H54 (cell line): Measurements from ENCODE around the gene DSCAML1.
"Not testable (repeated sequence)": the region's sequence is repeated elsewhere in the genome, so short reads cannot be mapped to it uniquely, and the experiment has no call there.

Experiments used
- DNase-seq: peaks from one replicate; pipeline ENCODE4 v3.0.0; 2011; ENCODE audit warnings: low spot score, mixed read lengths; ENCODE audit not compliant: insufficient read length
- FAIRE-seq: peaks from 3 replicates; lab custom pipeline; 2011; peaks lifted over from hg19 to GRCh38; lab: Jason Lieb, UNC
- POLR2A ChIP-seq: IDR thresholded peaks from 2 replicates; pipeline ENCODE4 v1.6.1; 2011; ENCODE audit warnings: low read depth, mild to moderate bottlenecking, low read length

DSCAML1 gene

DNA sequence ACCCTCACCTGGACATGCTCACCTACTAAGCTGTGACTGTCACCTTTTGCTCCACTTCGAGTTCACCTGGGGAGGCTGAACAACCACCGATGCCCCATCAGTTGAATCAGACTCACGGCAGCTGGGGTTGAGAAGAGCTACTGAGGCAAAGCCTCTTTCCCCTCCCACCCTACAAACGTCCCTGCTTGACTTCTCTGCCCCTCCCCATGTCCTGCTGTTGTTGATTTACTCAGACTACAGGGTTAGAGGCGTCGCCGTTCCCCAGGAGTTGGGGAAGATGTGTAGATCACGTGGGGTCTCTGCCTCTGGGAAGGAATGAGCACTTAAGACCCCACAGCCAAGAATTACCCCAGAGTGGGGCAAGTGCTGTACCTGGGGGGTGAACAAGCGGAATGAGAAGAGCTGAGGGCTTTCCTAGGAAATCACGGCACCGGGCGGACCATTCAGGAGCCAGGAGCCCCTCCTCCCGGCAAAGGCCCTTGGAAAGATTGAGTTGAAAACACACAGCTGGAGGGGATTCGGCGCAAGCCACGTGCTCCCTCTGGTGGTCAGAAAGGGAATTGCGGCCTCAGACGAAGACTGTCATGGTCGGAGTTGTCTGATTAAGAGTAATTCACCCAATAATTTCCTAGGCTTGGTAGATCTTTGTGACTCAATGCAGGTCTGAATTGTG lies 20.5 kb upstream of the DSCAML1 start:
- peak; percentile 45 for DNase-seq
- no peak for TF ChIP-seq POLR2A
- FAIRE-seq = no peak

DNA sequence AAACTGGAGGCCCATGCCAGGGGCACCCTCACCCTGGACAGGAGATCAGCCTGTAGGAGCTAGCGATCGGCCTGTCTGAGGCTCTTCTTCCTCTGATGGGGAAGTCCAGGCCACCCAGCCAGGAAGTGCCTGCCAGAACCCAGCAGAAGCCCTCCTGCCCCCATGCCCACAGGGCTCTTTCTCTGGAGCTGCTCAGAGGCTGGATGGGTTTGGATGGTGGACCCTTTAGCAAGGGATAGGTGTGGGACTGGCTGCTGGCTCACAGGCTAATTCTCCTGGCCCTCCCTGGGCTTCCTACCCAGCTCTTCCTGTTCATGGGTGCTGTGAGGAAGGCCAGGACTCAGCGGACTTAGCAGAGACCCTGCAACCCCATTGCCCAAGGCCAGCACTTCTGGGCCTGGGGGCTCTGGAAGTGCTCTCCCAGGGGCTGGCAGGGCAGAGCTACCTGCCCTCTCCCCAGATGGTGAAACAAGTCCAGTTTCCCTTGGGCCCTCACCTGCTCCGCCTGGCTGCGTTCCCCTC lies 19.9 kb upstream of the DSCAML1 start:
- DNase-seq = no peak
- no peak for TF ChIP-seq POLR2A
- FAIRE-seq = no peak

DNA sequence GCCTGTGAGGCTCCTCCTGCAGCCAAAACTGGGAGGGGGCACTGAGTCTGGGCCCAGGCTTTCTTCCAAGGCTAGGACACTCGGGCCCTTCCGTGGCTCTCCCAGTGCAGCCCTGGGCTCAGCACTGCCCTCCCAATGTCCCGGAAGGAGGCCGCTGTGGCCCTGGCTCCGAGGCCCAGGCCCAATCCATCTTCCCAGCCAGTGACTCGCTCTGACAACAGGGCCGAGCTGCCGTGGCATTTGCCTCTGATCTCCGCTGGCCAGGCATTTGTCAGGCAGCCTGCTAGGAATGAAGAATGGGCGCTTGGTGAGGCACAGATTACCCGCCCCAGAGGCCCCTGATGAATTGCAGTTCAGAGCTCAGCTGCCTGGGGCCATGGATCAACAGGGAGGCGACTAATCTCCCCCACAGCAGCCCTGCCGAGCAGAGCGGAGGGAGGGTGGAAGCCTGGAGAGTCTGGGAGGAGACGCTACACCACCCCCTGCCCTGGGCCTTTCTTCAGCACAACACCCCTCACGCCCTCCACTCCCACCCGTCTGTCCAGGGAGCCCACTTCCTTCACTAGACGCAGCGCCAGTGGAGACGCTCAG lies 19.2 kb upstream of the DSCAML1 start:
- no peak for DNase-seq
- no peak for FAIRE-seq
- TF ChIP-seq POLR2A = no peak

DNA sequence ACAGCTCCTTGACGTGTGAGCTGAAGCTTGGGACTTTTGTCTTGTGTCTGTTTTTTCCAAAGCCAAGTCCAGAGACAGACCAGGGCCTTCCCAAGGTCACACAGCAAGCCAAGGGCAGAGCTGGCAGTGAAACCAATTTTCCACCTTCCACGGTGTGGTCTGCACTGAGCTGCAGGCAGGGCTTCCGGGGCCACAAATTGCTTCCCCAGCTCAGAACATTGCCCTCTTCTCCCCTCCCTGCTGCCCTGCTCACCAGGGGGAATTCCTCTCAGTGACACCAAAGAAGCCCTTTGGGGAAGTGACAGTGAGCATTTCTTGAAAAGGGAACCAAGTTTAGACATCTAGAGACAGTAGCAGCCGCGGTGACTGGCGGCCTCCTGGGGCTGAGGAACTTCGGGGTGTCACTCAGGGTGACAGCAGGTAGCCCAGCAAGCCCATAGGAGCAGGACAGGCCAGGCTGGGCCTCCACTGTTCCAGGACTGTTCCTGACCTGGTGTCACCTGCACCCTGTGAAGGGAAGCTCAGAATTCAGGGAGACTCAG lies 18.3 kb upstream of the DSCAML1 start:
- no peak for FAIRE-seq
- no peak for TF ChIP-seq POLR2A

DNA sequence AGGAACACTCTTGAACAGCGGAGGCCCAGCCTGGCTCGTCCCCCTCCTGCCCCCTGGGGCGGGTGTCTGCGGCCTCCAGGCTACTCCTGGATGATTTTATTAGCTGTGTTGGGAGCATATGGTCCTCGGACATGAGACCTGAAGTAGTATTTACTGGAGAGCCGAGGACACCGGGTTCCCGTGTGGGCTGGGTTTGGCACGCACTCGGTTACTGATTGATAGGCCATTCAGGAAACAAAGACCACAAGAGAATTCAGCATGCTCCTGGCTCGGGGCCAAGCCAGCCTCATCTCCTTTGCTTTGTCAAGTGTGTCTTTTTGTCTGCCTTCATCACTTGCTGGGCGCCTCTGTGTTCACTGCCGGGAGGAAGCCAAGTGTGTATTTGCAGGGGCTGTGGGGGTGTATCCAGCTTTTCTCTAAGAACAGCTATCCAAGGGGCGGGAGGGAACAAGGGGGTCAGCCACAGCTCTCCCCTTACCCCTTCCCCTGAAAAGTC lies 17.8 kb upstream of the DSCAML1 start:
- TF ChIP-seq POLR2A = no peak
- FAIRE-seq (no peak), DNase-seq (no peak)

More for the DNA sequence above, 18.3 kb upstream of the DSCAML1 start:
- no peak for DNase-seq

DNA sequence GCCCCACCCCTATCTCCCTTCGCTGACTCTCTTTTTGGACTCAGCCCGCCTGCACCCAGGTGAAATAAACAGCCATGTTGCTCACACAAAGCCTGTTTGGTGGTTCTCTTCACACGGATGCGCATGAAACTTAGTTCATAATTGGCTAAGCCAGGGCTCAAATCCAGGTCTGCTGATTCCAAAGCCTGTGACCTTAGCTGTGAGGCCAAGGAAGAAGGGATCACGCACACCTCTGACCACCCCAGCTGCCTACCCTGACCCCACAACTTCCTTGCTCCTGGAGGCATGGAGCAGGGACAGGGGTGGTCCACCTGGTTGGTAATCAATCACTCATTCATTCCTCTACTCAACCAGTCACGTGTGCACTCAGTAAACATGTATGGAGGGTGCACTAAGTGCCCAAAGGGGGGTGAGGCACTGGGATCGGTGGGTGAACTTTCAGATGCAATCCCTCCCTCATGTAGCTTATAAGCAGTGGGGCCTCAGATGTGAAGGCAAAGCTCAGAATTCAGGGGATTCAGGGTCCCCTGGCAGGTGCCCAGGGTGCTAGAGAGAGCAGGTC lies 17.3 kb upstream of the DSCAML1 start:
- DNase-seq (no peak), FAIRE-seq (no peak)

DNA sequence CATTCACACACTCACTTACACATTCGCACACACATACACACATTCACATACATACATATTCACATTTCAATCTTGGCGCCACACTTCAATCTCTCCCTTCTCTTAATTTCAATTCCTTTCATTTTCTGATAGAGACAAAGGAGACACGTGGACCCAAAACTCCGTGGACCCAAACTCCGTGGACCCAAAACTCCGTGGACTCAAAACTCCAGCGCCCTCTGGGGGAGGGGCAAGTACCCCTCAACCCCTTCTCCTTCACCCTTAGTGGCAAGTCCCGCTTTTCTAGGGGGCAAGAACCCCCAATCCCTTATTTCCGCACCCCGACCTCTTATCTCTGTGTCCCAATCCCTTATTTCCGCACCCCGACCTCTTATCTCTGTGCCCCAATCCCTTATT lies 13.0 kb upstream of the DSCAML1 start:
- not testable (repeated sequence) for FAIRE-seq, DNase-seq

More for the DNA sequence above, 17.3 kb upstream of the DSCAML1 start:
- no peak for TF ChIP-seq POLR2A

DNA sequence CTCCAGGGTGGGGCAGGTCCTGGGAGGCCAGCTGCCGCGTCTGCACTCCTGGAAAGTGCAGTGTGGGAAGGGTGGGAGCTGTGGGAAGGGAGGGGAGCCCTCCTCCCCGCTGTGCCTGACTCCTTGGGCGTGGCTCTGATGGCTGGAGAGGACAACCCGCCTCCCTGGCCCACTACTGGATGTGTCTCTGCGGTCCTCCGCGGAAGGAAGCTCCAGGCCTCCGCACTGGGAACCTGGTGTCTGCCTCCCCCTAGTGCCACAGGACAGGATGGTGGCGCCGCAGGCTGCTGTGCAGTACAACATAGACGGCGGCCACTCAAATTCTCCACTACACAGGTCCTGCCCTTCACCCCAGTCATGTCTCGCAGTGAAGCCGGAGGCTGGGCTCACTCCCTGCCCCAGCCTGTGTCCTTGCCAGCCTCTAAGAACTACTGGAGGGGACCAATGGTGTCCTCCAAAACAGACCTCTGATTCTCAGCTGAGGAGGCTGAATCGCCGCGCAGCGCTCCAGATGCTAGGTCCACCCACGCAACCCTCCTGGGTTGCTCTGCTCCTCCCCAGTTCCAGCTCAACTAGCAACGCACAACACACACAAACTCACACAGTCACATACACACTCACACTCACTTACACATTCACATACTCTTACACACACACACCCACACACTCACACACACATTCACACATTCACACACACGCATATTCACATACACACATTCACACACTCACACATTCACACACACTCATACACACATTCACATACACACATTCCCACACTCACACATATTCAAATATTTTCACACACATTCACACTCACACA lies 12.4 kb upstream of the DSCAML1 start:
- FAIRE-seq (no peak), DNase-seq (no peak)
- TF ChIP-seq POLR2A = no peak

DNA sequence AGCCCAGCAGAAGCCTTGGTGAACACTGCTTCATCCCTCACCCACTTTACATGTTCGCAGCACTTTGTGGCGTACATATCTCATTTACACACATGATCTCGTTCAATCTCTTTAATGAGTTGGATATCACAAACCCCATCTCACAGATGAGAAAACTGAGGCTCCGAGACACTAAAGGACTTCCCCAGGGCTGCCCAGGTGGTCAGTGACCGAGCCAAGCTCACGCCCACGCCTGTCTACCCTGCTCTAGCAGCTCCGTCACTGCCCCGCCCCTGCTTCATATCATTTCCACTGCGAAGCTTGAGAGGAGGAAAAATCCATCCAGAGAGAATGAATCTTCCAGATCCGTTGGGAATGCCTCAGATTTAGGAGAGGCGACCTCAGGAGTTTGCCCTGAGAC lies 11.8 kb upstream of the DSCAML1 start:
- FAIRE-seq = no peak
- no peak for DNase-seq
- TF ChIP-seq POLR2A = no peak

DNA sequence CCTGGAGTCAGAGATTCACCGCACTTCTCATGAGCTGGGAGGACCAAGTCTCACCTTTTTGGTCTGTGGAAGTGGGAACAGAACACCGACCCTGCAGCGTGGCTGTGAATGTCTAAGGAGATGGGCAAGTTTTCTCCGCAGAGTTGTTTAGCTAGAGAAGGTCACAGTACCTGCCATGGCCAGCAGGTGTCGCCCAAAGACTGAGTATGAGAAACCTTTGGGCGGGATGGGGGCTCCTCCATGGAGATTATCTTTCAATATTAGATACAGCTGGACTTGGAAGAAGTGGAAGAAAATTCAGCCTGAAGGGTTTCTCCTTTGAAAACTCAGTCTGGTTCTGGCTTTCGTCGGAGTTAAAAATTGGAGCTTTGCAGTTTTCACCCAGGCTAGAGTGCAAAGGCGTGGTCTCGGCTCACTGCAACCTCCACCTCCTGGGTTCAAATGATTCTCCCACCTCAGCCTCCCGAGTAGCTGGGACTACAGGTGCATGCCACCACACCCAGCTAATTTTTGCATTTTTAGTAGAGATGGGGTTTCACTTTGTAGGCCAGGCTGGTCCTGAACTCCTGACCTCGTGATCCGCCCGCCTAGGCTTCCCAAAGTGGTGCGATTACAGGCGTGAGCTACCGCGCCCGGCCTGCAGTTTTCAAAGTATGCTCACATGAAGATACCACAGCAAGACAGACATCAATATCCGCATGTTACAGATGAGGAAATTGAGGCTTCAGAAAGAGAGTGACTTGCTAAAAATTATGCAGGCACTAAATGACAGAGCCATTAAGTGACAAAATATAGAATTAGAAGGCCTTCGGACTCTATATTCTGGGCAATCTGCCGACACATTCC lies 10.7 kb upstream of the DSCAML1 start:
- TF ChIP-seq POLR2A = no peak
- FAIRE-seq (no peak), DNase-seq (peak; percentile 51)

DNA sequence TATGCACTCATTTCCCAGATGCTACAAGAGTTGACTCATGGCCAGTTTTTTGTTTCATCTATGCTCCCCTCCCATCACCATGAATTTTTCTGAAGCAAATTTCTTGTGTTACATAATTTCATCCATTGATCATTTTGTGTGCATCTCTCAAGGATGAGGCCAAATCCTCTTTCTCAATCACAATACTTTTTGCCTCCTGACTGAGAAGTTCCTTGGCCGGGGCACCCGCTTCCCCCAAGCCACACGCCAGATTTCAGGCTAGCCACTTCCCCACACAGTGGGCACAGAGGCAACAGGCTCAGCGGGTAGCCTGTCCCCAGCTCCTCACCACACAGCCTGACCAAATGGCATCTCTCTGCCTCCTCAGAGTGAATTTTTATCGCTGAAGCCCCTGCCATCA lies 9.8 kb upstream of the DSCAML1 start:
- FAIRE-seq (no peak), DNase-seq (no peak)
- TF ChIP-seq POLR2A = no peak

DNA sequence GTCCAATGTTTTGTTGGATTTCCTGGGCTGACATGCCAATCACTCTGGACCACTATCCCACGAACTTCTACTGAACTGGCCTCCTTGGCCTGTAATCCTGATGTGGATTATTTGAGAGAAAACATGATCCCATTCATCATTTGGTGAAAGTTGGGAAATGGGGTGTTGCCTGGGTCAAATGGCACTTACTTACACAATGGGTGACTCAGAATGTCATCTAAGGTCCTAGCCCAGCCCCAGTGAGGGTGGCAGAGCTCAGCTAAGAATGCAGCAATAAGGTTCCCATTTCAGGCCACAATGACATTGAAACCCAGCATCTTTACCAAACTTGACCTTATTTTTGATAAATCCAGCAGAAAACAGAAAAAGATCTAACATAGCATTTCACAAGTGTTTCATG lies 8.0 kb upstream of the DSCAML1 start:
- DNase-seq = no peak
- FAIRE-seq = no peak
- TF ChIP-seq POLR2A = no peak

DNA sequence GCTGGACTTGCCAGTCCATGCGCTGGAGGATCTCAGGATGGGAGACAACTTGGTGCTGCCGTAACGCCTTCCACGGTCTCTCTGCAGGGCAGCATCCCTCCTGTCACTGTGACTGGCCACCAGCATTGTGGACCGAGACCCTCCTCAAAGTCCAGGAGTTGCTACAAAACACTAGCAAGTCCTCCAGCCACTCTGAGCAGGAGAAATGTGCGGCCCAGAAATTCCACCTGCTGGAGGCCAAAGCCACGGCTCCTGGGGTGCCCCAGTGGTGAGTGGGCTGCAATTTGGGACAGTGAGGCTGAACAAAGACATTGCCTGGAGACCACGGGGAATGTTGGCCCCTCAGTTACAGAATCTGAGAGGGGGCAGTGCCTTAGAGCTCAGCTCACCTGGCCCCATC lies 6.9 kb upstream of the DSCAML1 start:
- TF ChIP-seq POLR2A = no peak
- DNase-seq (no peak), FAIRE-seq (no peak)
